Testis (tissue), 3 donors: Measurements from ENCODE around the gene TARBP2. TPM values are rescaled to one million over a fixed set of nuclear protein-coding genes. Genes with fewer than 3 reads are reported as not detected.

Experiments
- DNase-seq: peaks from one replicate; pipeline ENCODE4 v3.0.0-alpha.2; 2019
- H3K27ac ChIP-seq, 2 donors: fragments of 200-600 bp; sonication (generic); one replicate each; pipeline ENCODE4 v1.5.1; 2019
- H3K27me3 ChIP-seq: fragments of 200-600 bp; sonication (generic); one replicate; pipeline ENCODE4 v1.5.1; 2019
- H3K36me3 ChIP-seq: fragments of 200-600 bp; sonication (generic); one replicate; pipeline ENCODE4 v1.5.1; 2017; ENCODE audit warnings: low read depth; ENCODE audit errors: missing control alignments
- H3K4me1 ChIP-seq: fragments of 200-600 bp; sonication (generic); one replicate; pipeline ENCODE4 v1.5.1; 2019
- H3K4me3 ChIP-seq, 2 donors: fragments of 200-600 bp; sonication (generic); one replicate each; pipeline ENCODE4 v1.5.1; 2017 to 2019
- H3K9me3 ChIP-seq: fragments of 200-600 bp; sonication (generic); one replicate; pipeline ENCODE4 v1.5.1; 2017
- POLR2A ChIP-seq: fragments of 450-650 bp; IDR thresholded peaks from one replicate; pipeline ENCODE4 v1.6.1; 2017; ENCODE audit warnings: antibody characterized with exemption, mild to moderate bottlenecking, moderate library complexity
- WGBS, 2 donors: methylation state at CpG; one replicate each; pipeline ENCODE4 v1.1.5; 2018; 5-methylcytosine and 5-hydroxymethylcytosine counted together
- intact Hi-C: fragments of 100-400 bp; cut with DNase I; formaldehyde crosslinking; loops from one replicate; pipeline ENCODE4 v1.15.1; 2023; ENCODE audit warnings: low total_unique reads
- polyA plus RNA-seq: library from polyadenylated mRNA; stranded (reverse); fragments of 350-450 nt; fragmentation: Illumina TruSeq; extraction: RNeasy Lipid Tissue Mini Kit (QIAGEN cat#74804); gene quantifications from one replicate; pipeline ENCODE4 v1.2.3, GENCODE V29; 2014; ENCODE audit warnings: low read depth, low replicate concordance; ENCODE audit not compliant: insufficient read depth
- total RNA-seq, 2 donors: library from RNA; depleted of rRNA; stranded (reverse); fragments of >200 nt; gene quantifications; one replicate each; pipeline ENCODE4 v1.2.3, GENCODE V29; 2016
- TF ChIP-seq, protein P1 (sequence below), 3 experiments: fragments of 450-650 bp in 2 of 3; fragments of 200-600 bp in 1 of 3; sonication (generic) in 1 of 3; IDR thresholded peaks; one replicate each; pipeline ENCODE4 v1.5.1; 2016 to 2019; ENCODE audit warnings: antibody characterized with exemption in 3 of 3, mild to moderate bottlenecking in 2 of 3, moderate library complexity in 1 of 3

The TARBP2 gene
- total and polyA plus RNA-seq, 3 donors from 2014 or later = 37.8 to 73.1 (median 67.6) TPM

DNA sequence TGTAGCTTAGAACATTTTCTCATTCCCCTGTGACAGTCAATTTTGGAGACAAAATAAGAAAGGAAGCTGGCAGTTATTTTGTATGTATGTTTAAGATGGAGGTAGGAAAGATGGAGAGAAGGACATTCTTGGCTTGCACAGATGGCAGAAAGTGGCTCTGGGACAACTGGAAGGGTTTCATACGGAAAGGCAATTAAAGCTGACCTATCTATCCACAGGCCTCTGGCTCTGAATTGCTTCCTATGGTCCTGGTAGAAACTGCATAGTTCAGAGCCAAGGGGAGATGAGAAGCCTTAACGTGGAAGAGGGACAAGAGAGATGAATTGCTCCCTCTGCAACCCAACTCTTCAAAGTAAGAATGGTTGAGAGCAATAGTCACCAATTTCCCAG, 14.2 kb downstream of the TARBP2 start:
- intact Hi-C loops = no loop called here
- no peak overlapping the region for H3K27ac ChIP-seq
- H3K4me3 ChIP-seq = no peak overlapping the region
- WGBS, 2 donors = 70 to 81% methylated on average over 2 of the region's 2 CpGs
- no peaks in the 10 kb centered on the region for H3K4me1 ChIP-seq
- H3K9me3 ChIP-seq = no peaks in the 10 kb centered on the region
- H3K27me3 ChIP-seq = no peaks in the 10 kb centered on the region
- H3K36me3 ChIP-seq = no peaks in the 10 kb centered on the region
- DNase-seq = no peak
- TF ChIP-seq, protein P1, sequence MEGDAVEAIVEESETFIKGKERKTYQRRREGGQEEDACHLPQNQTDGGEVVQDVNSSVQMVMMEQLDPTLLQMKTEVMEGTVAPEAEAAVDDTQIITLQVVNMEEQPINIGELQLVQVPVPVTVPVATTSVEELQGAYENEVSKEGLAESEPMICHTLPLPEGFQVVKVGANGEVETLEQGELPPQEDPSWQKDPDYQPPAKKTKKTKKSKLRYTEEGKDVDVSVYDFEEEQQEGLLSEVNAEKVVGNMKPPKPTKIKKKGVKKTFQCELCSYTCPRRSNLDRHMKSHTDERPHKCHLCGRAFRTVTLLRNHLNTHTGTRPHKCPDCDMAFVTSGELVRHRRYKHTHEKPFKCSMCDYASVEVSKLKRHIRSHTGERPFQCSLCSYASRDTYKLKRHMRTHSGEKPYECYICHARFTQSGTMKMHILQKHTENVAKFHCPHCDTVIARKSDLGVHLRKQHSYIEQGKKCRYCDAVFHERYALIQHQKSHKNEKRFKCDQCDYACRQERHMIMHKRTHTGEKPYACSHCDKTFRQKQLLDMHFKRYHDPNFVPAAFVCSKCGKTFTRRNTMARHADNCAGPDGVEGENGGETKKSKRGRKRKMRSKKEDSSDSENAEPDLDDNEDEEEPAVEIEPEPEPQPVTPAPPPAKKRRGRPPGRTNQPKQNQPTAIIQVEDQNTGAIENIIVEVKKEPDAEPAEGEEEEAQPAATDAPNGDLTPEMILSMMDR (IDR thresholded peaks at IDR 0.05) = no peak
- no peak for TF ChIP-seq POLR2A

DNA sequence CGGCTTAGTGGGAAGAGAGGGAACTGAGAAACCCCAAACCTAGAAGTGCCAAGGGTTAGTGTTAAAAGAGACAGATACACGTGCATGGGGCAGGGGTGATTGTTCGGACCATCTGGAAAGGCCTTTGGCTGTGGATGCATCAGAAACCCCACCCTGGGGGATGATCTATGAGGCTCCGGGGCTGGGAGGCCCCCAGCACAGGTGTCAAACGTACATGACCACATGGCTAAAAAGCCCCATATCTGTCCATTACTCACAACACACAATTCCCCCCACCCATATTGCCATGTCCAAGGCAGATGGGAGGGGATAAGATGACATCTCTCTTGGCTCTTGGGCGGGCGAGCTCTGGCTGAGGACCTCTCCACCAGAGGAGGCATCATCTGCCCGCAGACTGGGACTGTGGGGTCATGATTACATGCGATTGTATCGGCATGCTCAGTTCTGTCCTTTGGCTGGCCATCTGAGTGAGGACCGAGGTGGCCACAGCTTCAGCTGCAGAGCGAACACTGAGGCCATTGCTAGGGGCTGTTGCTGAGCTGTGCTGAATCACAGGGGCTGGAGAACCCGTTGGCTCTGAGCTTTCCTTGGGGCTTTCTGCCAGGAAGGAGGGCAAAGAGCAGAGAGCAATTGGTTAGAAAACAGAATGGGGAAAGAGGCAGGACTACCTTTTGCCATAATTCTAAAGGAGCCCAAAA, 15.8 kb downstream of the TARBP2 start:
- no peaks in the 10 kb centered on the region for H3K27me3 ChIP-seq
- DNase-seq = no peak
- no peak overlapping the region for H3K4me3 ChIP-seq
- H3K36me3 ChIP-seq = no peaks in the 10 kb centered on the region
- intact Hi-C loops = no loop called here
- no peak overlapping the region for H3K27ac ChIP-seq
- 85 to 88% methylated on average over 8 to 13 of the region's 13 CpGs for WGBS, 2 donors
- no peaks in the 10 kb centered on the region for H3K4me1 ChIP-seq
- TF ChIP-seq, protein P1 (IDR thresholded peaks at IDR 0.05) = no peak
- no peak for TF ChIP-seq POLR2A
- H3K9me3 ChIP-seq = no peaks in the 10 kb centered on the region

DNA sequence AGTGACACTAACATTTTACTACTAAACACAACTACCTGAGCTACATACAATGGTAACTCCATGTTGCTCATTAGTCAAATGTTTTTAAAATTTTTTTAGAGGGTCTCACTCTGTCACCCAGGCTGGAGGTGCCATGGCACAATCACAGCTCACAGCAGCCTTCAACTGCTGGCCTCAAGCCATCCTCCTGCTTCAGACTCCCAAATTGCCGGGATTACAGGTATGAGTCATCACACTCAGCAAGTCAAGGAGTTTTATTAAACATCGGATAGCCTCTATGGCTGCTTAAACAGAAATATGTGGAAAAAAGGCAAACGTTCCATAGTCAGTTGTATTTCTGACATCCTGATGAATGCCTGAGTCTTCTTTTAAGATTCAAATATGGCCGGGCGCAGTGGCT, 17.3 kb downstream of the TARBP2 start:
- WGBS, 2 donors = 78 to 85% methylated on average over 5 of the region's 5 CpGs
- Histone ChIP-seq H3K4me3 (no peak overlapping the region), H3K36me3 (no peaks in the 10 kb centered on the region), H3K4me1 (no peaks in the 10 kb centered on the region), H3K27ac (no peak overlapping the region), H3K9me3 (no peaks in the 10 kb centered on the region), H3K27me3 (no peaks in the 10 kb centered on the region)
- TF ChIP-seq POLR2A = no peak
- DNase-seq = no peak
- intact Hi-C loops = no loop called here

DNA sequence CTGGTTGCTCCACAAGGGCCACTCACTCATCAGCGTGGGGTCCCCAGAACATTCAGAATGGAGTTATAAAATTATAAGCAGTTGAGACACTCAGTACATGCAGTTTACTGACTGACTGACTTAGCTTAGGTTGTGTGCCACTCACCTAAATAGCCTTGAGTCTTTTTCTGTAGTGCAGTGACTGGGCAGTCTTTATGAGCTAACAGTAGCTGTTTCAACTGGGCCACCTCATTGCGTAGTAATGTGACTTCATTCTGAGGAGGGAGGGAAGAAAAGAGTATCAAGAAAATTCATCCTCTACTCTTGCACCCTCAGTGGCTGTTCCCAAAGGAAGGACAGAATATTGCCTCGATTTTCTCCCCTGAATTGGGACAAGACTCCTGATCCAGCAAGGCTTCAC, 22.0 kb downstream of the TARBP2 start:
- no peaks in the 10 kb centered on the region for H3K27me3 ChIP-seq
- TF ChIP-seq, protein P1 (IDR thresholded peaks at IDR 0.05) = no peak
- no peak for TF ChIP-seq POLR2A
- DNase-seq = no peak
- intact Hi-C loops = no loop called here
- no peak overlapping the region for H3K4me3 ChIP-seq
- no peaks in the 10 kb centered on the region for H3K36me3 ChIP-seq
- H3K4me1 ChIP-seq = no peaks in the 10 kb centered on the region
- H3K9me3 ChIP-seq = no peaks in the 10 kb centered on the region
- WGBS, 2 donors = 85 to 95% methylated on average over 3 of the region's 3 CpGs
- no peak overlapping the region for H3K27ac ChIP-seq

DNA sequence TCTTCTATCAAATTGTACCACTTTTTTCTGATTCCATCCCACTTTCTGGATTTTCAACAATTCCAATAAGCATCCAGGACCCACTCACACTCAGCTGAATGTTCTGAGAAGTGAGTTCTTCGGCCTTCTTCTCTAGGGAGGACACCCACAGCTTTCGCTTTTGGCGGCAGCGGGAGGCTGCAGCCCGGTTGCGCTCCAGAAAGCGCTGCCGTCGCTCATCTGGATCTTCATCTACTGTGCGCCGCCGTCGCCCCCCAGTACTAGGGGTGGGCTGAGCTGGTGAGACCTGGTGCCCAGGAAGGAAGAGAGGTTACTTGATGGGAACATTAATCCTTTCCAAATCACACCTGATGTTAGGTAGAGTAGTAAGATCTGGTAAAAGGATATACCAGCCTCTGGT, 23.4 kb downstream of the TARBP2 start:
- intact Hi-C loops = no loop called here
- Histone ChIP-seq H3K9me3 (no peaks in the 10 kb centered on the region), H3K36me3 (no peaks in the 10 kb centered on the region), H3K4me1 (no peaks in the 10 kb centered on the region), H3K4me3 (no peak overlapping the region), H3K27me3 (no peaks in the 10 kb centered on the region), H3K27ac (no peak overlapping the region)
- TF ChIP-seq, protein P1 (IDR thresholded peaks at IDR 0.05) = no peak
- no peak for TF ChIP-seq POLR2A
- DNase-seq = no peak
- WGBS, 2 donors = 76 to 89% methylated on average over 10 to 13 of the region's 13 CpGs
